Activated CD4-positive, CD25-positive, alpha-beta regulatory T cell treated with anti-CD3 and anti-CD28 coated beads, Interleukin-2, amount 50 U/mL, for 24 hours (primary cell): ENCODE data around the gene GLYAT.
"Not testable (repeated sequence)": the region's sequence is repeated elsewhere in the genome, so short reads cannot be mapped to it uniquely, and the experiment has no call there.

Source experiments
- ATAC-seq, 2 donors: fragments of 150-1000 bp; cut with Tn5 transposase; one replicate each; pipeline ENCODE4 v1.10.0; 2021; ENCODE audit warnings: mild to moderate bottlenecking in 1 of 2, moderate library complexity in 1 of 2

GLYAT gene

DNA sequence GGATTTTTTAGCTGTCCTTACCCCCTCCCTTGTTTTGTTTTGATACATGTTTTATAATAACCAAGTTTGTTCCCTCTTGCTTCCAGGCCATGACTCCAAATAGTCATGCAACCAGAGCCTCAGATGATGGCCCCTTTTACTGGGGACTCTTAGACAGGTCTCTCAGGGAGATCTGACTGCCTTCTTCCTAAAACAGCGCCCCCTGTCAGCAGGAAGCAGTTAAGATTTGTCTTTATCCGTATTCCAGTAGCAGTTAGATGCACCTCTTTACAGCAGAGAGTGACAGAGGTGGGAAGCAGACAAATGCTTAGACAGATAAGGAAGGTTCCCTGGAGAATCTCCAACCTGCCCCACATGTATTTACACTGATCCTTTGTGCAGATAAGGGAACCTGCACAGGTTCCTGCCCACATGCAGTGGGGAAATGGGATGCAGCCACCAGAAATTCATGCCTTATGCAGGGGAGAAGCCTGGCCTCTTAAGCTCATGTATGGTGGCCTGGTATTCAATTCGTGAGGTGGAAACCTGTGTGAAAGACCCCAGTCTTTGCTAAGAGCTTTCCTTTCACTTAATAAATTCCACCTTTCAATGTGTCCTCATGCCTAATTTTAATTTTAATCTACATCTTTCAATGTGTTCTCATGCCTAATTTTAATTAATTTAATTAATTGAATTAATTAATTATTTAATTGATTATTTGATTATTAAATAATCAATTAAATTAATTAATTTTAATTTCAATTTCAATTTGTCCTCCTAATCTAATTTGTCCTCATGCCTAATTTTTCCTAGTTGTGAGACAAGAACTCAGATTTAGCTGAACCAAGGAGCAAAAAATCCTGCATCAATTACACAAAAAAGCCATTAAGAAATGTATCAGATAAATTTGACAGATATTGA, 11.5 kb upstream of the GLYAT start:
- ATAC-seq: no peak

DNA sequence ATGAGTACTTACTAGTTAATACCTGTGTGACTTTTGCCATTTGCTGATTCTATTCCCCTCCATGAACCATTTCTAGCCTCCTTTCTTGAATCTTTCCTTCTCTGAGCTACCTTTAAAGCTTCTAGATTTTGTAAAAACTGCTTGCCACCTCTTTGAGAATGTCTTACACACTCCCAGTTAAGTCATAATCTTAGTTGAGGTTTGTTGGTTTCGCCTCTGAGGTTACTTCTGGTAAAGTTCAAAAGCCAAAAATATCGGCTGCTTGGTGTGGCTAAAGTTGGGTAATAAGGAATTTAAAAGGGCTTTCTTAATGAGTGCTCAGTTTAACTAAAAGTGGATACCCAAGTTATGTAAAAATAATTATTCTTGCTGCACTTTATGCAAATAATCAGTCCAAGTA, 10.4 kb upstream of the GLYAT start:
- ATAC-seq: no peak

DNA sequence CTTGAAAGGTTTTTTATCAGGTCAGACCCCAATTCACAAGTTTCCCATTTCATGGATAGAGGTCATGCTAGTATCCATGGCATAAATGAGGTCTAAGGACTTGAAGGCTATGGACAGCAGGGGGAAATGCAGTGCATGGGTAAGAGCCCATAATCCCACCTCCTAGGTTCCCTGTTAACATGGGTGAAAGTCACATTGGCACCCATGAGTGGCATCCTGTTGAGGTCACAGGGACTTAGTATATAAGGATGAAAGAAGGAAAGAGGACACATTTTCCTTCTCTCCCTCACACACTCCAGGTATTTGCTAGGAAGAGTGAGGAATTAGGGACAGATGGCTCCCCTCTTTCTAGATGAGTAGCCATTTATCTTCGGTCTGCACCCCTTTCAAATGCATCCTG, 9.4 kb upstream of the GLYAT start:
- no peak for ATAC-seq

DNA sequence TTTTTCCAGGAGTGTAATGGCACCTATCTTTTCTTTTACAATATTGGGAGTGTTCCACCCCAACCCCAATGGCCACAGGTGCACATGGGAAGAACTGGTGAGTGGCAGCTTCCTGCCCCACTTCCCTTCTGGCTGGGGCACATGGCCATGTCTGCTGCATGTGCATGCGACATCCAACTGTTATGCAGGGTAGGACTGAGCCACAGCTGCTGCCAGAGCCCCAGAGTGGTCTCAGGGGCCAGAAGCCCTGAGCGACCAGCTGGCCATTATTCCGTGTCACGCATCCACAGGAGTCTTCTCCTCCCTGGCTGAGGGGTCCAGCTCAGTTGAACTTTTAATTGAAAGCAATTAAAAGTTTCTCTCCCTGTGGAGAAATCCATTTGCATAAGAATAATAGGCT, 8.7 kb upstream of the GLYAT start:
- ATAC-seq: no peak

DNA sequence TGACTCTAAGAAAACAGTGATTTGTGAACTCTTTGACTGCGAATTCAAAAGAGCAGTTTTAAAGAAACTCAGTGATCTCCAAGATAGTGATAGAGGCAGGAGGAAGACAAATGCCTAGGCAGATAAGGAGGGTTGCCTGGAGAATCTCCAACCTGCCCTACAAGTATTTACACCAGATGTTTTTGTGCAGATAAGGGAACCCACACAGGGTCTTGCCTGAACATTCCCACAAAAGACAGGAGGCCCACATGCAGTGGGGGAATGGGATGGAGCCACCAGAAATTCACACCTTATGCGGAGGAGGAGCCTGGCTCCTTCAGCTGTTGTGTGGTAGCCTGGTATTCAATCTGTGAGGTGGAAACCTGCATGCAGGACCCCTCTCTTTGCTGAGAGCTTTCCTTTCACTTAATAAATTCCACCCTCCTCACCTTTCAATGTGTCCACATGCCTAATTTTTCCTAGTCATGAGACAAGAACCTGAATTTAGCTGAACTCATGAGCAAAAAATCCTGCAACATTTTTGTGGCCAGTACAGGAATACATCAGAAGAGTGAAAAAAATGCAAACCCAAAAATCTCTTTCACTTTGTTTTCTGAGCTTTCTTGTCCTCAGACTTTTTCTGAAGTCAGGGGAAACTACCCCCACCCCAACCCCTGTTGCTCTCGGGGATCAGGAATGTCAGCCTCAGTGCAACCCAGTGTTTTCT, 8.1 kb upstream of the GLYAT start:
- no peak for ATAC-seq

DNA sequence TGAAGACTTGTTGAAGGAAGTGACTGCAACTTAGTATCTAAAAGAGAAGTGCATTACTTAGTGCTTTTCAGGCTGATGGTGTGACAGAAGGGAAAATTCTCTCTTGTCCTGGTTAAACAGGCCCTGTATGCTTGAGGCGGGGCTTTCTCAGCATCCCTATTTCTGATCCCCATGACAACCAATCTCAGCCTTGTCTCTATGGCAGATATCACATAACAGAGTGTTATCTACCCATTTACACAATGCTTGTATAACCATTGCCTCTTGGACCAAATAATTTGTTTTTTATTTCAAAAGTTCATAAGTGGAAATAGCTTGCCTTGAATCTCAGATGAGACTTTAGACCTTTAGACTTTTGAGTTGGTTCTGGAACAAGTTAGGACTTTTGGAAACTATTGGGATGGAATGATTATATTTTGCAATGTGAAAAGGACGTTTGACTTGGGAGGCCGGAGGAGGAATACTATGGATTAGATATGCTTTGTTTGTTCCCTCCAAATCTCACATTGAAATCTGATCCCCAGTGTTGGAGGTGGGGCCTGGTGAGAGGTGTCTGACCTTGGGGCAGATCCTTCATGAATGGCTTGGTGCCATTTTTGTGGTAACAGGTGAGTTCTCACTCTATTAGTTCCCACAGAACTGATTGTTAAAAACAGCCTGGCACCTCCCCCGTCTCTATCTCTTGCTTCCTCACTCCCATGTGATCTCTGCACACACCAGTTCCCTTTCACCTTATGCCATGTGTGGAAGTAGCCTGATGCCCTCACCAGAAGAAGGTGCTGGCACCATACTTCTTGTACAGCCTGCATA, 3.1 kb upstream of the GLYAT start:
- no peak for ATAC-seq

DNA sequence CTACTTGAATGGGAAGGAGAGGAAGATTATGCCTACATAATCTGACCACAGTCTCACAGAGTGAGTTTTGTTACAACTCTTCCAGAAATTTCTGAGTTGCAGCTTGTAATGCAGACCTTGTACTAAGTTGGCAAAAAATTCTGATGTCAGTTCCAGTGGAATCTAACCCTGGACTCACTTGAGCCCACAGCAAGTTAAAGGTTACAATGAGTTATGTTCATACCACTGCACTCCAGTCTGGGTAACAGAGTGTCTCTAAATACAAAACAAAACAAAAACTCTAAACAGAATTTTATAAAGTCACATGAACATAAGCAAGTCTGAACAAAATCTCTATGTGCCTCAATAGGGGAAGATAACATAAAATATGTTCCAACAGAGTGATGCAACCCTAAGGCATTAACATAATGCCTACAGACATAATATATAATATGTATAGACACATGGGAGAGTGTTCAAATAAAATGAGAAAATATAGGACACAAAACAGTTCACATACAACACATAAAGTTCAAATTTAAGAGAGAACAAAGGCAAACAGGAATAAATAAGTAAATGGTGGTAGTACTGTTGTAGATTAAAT, 1.1 kb downstream of the GLYAT start:
- no peak for ATAC-seq

DNA sequence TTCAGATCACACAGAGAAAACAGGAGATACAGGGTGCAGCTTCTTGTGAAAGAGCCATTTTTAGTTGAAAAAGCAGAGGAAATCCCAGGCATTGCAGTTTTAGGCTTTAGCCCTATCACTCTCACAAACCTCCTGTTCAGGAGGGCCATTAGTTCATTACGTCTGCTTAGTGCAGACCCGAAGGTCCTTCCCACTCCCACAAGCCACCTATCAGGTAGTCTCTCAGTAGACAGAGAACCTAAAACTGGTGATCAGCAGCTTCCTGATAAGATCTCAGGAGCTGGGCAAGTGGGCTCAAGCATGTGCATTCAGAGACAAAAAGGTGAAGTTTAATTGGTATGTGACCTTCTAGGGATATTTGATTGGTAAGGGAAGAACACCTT, 4.3 kb downstream of the GLYAT start:
- no peak for ATAC-seq

DNA sequence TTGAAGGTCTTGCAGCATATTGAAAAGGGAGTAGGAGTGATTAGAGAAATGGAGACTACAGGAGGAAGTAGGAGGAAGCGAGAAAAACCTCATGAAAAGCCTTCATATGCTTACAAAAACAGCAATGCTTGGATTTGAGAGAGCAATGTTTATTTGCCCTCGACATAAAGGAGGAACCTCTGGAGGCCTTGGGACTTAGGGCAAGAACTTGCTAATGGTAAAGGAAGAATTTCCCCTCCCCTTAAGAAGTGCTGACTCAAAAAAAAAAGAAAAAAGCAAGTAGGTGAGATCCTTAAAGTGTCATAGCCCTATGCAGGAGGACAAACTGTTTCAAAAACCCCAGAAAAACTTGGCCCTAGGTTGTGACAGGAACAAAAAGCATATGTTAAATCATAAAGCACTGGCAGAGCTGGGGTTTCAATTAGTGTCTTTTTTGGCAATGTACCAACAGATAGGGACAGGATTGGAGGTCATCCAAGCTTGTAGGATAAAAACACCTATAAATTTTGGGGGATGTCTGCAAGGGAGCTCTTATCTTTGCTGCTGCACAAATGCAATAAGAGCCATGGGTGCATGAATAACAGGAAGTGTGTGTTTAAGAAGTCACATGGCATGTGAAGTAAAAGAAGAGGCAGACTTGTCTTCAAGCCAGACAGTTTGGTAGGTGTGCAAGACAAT, 4.9 kb downstream of the GLYAT start:
- ATAC-seq: no peak

DNA sequence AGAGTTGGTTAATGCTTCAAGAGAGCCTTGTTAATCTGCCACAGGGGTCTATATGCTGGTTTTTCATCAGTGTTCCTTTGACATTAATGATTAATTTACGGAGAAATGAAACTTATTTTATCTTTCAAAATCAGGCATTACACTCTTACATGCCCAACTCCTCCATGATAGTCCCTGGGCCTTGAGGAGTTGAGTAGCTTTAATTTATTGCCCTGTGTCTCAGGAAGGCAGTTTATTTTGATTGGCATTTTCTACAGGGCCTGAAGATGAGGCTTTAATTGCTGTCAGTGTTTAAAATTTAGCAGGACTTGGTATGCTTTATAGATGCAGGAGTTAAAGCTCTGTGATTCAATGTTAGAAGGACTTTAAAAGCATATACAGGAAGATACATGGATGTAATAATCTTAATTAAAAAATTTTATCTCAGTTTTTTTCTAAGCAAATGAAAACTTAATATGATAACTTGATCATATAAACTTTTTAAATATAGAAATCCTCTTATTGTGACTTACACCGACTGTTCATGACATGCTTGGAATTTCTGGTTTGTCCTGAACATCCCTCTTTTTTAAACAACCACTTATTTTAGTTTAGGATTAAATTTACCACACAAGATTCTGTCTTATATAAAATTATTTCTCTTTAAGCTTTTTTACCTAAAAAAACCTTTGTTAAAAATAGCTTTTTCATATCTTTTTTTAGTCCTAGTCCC, 12.2 kb downstream of the GLYAT start:
- no peak for ATAC-seq

DNA sequence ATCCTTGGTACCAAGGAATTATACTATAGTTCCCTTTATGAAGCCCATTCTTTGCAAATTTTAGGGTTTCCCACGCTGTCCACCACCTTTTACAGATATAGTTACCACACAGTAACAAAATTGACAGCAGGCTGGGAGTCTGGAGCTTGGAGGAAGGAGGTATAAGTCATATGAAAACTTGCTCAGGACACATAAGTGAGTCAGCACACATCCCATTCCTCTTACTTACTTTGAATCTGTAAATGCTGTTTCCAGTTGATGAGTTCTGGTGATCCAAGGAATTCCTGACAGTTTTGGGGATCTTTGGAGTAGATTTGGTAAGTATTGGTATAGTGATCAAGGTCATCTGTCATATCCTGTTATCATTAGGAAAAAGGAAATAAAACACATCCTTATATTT, 19.2 kb downstream of the GLYAT start:
- no peak for ATAC-seq

DNA sequence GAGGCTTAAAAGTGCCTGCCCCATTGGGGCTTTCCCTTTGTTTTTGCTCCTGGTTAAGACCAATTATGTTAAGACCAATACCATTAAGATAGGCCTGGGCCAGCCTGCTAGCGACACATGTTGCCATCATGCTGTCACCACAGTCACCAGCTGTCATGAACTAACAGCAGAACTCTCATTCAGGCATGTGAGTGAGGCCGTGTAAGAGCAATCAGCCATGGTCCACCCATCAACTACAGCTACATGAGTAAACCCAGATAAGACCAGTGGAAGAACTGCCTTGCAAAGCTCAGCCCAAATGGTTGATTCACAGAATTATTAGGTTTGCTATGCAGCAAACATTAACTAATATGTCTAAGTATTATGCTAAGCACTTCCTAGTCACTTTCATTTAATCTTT, 19.9 kb downstream of the GLYAT start:
- no peak for ATAC-seq

DNA sequence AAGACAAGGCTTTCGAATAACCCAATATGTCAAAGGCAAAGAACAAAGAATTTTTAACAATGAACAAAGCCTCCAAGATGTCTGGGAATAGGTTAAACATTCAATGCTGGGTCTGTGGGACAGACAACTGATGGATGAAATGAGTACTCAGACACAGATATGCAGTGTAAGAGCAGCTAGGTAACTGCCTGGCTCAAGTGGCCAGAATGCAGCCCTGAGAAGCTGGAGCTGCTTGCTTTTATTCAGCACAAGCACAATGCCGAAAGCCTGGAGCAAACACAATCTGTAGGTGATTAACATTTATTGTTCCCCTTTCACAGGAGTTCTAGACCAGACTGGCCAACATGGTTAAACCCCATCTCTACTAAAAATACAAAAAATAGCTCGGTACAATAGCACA, 24.0 kb downstream of the GLYAT start:
- ATAC-seq: no peak

DNA sequence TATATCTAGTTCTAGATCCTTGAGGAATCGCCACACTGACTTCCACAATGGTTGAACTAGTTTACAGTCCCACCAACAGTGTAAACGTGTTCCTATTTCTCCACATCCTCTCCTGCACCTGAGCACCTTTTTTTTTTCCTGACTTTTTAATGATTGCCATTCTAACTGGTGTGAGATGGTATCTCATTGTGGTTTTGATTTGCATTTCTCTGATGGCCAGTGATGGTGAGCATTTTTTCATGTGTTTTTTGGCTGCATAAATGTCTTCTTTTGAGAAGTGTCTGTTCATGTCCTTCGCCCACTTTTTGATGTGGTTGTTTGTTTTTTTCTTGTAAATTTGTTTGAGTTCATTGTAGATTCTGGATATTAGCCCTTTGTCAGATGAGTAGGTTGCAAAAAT, 34.9 kb downstream of the GLYAT start:
- not testable (repeated sequence) for ATAC-seq

DNA sequence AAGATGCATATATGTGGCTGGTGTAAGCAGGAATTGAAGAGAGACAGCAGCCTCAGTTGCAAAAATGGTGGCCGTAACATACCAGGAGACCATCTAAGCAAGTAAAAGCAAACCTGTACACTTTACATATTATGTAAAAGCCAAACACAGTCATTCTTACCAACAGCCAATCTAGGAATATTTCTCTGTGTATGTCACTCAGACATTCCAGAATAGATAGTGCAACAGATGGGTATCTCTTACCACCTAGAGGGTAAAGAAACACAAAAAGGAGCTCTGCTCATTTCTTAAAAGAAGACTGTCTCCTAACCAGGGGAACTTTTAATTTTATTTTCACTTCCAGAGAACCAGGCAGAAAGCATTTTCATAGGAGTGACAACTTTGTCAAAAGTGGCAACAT, 38.7 kb downstream of the GLYAT start:
- no peak for ATAC-seq

DNA sequence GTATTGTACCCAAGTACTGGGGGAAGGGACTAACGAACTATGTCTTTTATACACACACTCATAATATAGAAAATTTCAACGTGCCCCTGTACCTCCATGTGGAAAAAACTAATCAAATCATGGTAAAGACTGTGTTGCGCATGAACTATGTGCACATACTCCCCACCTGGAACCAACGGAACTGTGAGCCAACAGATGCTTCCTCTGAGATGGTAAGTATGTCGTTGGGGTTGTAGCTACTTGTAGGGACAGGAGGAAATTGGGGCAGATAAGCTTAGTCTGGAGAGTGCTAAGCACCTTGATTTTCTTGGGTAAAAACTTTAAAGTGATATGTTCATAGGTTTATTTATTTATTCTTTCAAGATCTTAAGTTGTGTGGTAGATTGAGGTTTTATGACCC, 40.1 kb downstream of the GLYAT start:
- ATAC-seq: no peak

DNA sequence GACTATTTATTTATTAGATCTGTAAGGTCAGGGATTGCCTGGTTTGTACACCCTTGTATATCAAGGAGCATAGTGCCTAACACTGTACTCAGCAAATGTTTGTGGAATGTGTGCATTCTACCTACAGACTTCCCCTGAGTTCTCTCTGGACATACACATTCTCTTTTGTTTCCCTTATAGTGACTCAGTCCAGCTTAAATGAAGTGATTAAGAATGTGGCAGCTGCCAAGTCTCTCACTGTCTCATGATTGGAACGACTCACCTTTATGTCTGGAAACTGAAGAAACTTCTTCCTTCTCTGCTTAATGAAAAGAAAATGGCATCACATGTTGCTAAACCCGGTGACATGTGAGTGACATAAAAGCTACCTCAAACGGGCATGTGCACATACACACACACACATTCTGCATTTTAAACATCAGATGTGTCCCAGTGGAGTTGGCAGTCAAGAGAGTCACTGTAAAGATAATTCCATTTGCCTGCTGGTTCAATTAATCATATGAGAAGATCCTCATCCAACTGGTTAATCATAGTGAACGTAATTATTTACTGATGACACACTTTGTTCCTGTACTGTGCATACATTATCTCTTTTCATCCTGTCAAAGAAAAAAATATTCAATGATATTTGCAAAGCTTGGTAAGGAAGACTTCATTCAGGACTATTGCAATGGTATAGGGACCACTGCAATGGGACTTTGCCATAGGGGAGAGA, 42.8 kb downstream of the GLYAT start:
- ATAC-seq: peak; percentile 40 to 53

DNA sequence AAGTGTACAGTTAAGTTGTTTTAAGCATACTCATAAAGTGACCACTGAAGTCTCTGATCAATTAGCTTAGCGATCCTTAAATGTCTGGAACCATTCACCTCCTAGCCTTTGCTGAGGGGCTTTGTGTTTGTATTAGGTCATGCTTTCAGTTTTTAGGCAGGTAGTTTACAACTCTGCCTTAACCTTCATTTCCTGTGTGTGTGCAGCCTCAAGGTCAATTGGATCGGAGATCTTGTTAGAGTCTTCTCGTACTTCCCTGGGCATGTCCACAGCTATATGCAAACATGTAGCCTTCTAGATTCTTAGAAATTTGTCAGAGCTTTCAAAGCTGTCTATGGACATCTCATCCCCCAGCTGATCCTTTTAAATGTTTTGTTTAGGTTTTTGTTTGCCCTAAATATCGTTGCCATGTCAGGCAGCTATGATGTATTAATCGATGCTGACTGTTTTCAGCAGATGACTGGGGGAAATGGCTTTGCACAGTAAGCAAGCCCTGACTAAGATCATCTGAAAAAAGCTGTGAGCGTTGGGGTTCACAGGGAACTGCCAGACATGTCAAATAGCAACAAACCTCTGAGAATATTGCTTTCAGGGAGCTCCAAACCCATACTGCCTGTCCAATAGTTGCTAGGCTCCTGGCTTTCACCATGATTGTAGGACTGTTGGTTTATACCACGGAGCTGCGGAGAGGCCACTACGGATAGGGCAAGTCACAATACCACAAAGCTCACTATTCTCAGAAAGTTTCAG, 45.6 kb downstream of the GLYAT start:
- ATAC-seq: peak; percentile 38 to 41

DNA sequence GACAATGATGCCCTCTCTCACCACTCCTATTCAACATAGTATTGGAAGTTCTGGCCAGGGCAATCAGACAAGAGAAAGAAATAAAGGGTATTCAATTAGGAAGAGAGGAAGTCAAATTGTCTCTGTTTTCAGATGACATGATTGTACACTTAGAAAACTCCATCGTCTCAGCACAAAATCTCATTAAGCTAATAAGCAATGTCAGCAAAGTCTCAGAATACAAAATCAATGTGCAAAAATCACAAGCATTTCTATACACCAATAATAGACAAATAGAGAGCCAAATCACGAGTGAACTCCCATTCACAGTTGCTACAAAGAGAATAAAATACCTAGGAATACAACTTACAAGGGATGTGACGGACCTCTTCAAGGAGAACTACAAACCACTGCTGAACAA, 49.1 kb downstream of the GLYAT start:
- ATAC-seq: not testable (repeated sequence)

DNA sequence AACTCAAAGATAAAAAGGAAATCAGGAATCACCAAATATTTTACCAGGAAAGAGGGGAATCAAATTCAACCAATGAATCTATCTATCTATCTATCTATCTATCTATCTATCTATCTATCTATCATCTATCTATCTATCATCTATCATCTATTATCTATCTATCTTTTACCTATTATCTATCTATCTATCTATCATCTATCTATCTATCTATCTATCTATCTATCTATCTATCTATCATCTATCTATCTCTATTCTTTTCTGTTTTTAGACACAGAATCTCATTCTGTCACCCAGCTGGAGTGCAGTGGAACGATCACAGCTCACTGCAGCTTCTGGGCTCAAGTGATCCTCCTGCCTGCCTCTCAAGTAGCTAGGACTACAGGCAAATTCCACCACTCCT, 54.2 kb downstream of the GLYAT start:
- ATAC-seq: not testable (repeated sequence)
